Measurements from ENCODE around the gene HIVEP3.

DNA sequence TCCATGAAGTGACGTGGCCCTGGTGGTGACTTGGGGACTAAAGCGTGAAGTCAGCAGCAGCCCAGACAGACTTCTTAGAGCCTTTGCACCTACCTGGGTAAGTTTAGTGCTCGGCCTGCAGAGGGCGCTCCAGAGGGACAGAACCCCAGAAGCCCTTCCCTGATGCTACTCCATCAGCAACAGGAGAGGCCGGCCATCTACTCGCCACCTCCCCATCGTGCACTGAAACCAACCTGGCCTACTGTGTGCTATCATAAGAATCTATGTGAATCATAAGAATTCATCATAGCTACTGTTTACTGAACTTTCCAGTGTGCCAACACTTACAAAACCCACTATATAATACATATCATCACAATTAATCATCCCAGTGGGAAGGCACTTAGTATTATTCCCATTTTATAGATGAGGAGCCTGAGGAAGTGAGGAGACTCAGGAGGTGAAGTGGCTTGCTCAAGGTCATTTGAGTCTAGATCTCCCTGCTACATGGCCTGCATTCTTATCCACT, 426.3 kb downstream of the HIVEP3 start:
- TF ChIP-seq TAF1 (IDR thresholded peaks at IDR 0.05; ENCODE audit: low read depth), result no peak
- peak; percentile 38; the same call in 1 of the 2 replicates for TF ChIP-seq RAD21 (IDR thresholded peaks at IDR 0.05; ENCODE audit: low read depth)
- TF ChIP-seq ZBTB7A (IDR thresholded peaks at IDR 0.05; ENCODE audit: low read depth), result no peak
- TF ChIP-seq CREB1 (IDR thresholded peaks at IDR 0.05; ENCODE audit: low read depth), result no peak
- TF ChIP-seq, protein P1, sequence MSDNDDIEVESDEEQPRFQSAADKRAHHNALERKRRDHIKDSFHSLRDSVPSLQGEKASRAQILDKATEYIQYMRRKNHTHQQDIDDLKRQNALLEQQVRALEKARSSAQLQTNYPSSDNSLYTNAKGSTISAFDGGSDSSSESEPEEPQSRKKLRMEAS (IDR thresholded peaks at IDR 0.05), result no peak
- TF ChIP-seq NFIC (IDR thresholded peaks at IDR 0.05), result no peak
- no peak for TF ChIP-seq EP300 (IDR thresholded peaks at IDR 0.05; ENCODE audit: borderline replicate concordance)
- TF ChIP-seq, protein P2, sequence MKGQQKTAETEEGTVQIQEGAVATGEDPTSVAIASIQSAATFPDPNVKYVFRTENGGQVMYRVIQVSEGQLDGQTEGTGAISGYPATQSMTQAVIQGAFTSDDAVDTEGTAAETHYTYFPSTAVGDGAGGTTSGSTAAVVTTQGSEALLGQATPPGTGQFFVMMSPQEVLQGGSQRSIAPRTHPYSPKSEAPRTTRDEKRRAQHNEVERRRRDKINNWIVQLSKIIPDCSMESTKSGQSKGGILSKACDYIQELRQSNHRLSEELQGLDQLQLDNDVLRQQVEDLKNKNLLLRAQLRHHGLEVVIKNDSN (IDR thresholded peaks at IDR 0.05), result no peak
